ENCODE measurements around the gene FGFBP2.

DNA sequence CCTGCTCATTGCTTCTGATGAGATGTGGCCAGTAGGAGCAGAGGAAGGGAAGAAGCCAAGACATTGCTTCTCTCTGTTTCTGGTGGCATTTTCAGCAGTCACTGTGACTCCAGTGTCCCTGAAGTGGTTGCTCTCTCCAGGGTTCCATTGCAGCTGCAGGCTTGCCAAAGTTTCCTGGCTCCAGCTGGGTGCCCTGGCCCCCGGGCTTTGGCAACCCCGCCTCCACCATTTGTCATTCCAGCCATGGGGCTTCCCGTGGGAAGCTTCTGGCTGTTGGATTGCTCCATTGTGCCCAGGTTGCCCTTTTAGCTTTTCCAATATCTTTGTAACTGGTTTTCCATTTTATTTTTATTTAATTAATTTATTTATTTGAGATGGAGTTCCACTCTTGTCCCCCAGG lies 37.1 kb downstream of the FGFBP2 start:
- TF ChIP-seq, protein P1, sequence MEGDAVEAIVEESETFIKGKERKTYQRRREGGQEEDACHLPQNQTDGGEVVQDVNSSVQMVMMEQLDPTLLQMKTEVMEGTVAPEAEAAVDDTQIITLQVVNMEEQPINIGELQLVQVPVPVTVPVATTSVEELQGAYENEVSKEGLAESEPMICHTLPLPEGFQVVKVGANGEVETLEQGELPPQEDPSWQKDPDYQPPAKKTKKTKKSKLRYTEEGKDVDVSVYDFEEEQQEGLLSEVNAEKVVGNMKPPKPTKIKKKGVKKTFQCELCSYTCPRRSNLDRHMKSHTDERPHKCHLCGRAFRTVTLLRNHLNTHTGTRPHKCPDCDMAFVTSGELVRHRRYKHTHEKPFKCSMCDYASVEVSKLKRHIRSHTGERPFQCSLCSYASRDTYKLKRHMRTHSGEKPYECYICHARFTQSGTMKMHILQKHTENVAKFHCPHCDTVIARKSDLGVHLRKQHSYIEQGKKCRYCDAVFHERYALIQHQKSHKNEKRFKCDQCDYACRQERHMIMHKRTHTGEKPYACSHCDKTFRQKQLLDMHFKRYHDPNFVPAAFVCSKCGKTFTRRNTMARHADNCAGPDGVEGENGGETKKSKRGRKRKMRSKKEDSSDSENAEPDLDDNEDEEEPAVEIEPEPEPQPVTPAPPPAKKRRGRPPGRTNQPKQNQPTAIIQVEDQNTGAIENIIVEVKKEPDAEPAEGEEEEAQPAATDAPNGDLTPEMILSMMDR (IDR thresholded peaks at IDR 0.05; ENCODE audit: insufficient read depth, low read length): no peak
- TF ChIP-seq POLR2AphosphoS5 (IDR thresholded peaks at IDR 0.05; ENCODE audit: low read depth) (no peak), SPI1 (IDR thresholded peaks at IDR 0.05; ENCODE audit: borderline replicate concordance, low read depth) (no peak), GABPA (IDR thresholded peaks at IDR 0.05; ENCODE audit: low read depth) (no peak)
- TF ChIP-seq, protein P2, sequence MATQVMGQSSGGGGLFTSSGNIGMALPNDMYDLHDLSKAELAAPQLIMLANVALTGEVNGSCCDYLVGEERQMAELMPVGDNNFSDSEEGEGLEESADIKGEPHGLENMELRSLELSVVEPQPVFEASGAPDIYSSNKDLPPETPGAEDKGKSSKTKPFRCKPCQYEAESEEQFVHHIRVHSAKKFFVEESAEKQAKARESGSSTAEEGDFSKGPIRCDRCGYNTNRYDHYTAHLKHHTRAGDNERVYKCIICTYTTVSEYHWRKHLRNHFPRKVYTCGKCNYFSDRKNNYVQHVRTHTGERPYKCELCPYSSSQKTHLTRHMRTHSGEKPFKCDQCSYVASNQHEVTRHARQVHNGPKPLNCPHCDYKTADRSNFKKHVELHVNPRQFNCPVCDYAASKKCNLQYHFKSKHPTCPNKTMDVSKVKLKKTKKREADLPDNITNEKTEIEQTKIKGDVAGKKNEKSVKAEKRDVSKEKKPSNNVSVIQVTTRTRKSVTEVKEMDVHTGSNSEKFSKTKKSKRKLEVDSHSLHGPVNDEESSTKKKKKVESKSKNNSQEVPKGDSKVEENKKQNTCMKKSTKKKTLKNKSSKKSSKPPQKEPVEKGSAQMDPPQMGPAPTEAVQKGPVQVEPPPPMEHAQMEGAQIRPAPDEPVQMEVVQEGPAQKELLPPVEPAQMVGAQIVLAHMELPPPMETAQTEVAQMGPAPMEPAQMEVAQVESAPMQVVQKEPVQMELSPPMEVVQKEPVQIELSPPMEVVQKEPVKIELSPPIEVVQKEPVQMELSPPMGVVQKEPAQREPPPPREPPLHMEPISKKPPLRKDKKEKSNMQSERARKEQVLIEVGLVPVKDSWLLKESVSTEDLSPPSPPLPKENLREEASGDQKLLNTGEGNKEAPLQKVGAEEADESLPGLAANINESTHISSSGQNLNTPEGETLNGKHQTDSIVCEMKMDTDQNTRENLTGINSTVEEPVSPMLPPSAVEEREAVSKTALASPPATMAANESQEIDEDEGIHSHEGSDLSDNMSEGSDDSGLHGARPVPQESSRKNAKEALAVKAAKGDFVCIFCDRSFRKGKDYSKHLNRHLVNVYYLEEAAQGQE (IDR thresholded peaks at IDR 0.05; ENCODE audit: insufficient replicate concordance, low read depth): no peak

Data from HL-60 (cell line).